Prostate gland (tissue), 2 donors: Measurements from ENCODE around the gene TEAD3.

Experiments used
- CTCF ChIP-seq, 4 experiments: fragments of 200-600 bp in 2 of 4; fragments of 450-650 bp in 2 of 4; sonication (generic) in 2 of 4; IDR thresholded peaks; 1 replicate in 3 of 4; 2 replicates in 1 of 4; pipeline ENCODE4 v1.5.1; 2016 to 2019; ENCODE audit warnings: antibody characterized with exemption in 4 of 4, mild to moderate bottlenecking in 2 of 4, moderate library complexity in 2 of 4
- POLR2A ChIP-seq: fragments of 450-650 bp; IDR thresholded peaks from one replicate; pipeline ENCODE4 v1.6.1; 2016; ENCODE audit warnings: antibody characterized with exemption, mild to moderate bottlenecking
- POLR2AphosphoS5 ChIP-seq: sonication (generic); formaldehyde crosslinking; IDR thresholded peaks from one replicate; pipeline ENCODE4 v1.6.1; 2017; ENCODE audit warnings: antibody characterized with exemption

GRCh38 chr6:35475573-35475972, 21.3 kb downstream of the TEAD3 start:
- TF ChIP-seq CTCF (IDR thresholded peaks at IDR 0.05) (no peak), POLR2AphosphoS5 (no peak), POLR2A (no peak)
